GM19463 (cell line): ENCODE data around the gene C14orf119.

ENCODE experiments used
- ATAC-seq: cut with Tn5 transposase; IDR thresholded peaks from one replicate; pipeline ENCODE4 v1.9.1; 2021; ENCODE audit warnings: mild to moderate bottlenecking, moderate library complexity; ENCODE audit not compliant: unreplicated experiment

The C14orf119 gene

DNA sequence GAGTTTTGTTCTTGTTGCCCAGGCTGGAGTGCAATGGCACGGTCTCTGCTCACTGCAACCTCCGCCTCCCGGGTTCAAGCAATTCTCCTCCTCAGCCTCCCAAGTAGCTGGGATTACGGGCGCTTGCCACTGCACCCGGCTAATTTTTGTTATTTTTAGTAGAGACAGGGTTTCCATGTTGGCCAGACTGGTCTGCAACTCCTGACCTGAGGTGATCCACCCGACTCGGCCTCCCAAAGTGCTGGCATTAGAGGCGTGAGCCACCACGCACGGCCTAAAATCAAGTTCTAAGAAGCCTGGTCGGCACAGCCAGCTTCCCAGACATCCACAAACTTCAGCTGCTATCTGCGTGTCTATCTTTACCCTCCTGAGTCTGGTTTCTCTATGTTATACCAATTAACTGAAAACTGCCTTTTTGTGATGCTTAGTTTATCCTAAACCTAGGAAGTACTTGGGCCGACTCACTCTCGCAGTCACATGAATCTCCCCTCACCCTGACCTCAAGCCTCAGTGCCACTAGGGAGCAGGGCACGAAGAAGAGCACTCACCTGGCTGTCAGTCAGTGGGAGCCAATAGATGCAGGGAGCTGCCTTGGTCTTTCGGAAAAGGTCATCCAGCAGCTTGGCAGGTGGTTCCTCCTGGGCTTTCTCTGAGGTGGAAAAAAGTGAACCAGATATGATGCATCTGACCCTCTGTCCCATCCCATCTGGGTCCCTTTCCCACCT is 34.6 kb upstream of the C14orf119 start:
- no peak for ATAC-seq

DNA sequence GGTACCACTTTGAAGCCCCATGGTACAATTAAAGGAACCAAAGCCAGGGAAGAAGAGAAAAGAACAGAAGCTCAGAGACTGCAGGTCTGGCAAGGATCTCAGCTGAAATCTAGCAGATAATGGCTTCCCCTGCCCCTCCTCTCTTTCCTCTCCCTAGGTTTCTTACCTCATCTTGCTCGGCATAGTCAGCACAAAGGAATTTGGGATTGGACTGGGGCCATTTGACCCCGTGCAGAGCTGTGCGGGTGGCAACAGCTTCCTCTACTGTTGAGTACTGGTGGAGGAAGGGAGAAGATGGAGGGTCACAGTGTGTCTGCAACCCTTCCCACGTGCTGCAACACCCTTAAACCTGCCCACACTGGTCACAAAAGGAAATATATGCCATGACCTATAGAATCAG is 33.3 kb upstream of the C14orf119 start:
- no peak for ATAC-seq

DNA sequence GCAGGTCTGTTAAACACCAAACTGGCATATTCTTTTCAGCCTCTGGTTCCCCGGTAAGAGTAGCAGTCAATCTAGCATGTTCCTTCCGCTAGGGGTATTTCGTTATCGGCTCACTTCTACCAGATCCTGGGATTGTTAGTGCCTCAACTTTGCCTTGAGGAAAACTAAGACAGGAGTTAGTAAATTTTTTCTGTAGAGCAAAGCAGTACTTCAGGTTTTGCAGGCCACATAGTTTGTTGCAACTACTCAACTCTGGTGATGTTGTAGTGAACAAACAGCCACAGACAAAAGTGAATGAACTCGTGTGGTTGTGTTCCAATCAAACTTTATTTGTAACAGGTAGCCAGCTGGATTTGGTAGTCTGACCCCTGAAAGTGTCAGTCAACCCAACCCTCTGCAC is 31.7 kb upstream of the C14orf119 start:
- ATAC-seq: no peak

DNA sequence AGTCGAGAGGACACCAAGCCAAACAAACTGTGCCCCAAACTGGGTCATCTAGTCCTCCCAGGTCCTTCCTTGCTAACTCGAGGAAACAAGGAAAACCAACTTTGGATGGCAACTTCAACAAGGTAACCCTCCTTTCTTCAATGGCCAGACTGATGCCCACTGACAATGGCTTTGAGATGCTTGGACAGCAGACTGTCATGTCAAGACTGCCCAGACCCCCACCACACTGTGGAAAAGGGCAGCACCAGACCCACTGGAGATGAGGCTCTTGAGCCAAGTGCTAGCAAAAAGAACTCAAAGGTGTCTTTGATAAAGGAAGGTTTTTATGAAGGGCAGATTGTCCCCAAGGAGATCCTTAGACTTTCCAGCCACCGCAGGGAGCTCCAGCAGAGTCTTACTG is 28.9 kb upstream of the C14orf119 start:
- ATAC-seq: no peak

DNA sequence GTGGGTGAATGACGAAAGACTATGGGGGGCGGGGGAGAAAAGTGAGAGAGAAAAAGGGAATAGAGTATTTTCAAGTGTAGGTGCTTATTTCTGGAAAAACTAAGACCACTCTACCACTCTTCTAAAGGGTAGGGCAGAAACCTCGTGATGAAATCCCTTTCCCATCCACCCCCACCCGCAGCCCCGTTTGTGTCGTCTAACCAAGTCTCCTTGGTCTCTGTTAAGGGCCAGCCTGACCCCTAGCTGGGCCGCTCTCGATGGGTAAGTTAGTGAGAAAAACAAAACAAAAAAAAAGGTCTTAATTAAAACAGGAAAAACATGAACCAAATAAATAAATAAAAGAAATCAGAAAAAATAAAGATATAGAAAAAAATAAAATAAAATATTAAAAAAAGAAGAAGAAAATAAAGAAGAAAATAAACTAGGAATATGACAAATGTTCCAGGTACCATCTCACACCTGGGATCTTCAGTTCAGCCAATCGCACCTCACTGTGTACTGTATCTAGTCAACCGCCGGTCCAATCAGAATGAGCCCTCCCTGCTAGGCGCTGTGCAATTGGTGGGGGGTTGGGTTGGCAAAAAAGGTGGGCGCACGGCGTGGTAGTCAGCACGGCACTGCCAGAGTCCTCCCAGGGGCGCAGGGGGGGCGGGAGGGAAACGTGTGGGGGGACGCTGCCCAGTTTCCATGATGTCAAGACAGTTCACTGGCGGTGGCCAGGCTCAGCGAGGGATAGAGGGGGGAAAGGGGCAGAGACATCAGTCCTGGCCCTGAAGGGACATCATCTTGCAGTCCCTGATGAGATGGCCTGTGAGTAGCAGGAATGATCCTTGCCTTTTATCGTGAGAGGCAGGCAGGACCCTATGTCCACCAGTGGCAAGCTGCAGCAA is 28.2 kb upstream of the C14orf119 start:
- ATAC-seq: no peak

DNA sequence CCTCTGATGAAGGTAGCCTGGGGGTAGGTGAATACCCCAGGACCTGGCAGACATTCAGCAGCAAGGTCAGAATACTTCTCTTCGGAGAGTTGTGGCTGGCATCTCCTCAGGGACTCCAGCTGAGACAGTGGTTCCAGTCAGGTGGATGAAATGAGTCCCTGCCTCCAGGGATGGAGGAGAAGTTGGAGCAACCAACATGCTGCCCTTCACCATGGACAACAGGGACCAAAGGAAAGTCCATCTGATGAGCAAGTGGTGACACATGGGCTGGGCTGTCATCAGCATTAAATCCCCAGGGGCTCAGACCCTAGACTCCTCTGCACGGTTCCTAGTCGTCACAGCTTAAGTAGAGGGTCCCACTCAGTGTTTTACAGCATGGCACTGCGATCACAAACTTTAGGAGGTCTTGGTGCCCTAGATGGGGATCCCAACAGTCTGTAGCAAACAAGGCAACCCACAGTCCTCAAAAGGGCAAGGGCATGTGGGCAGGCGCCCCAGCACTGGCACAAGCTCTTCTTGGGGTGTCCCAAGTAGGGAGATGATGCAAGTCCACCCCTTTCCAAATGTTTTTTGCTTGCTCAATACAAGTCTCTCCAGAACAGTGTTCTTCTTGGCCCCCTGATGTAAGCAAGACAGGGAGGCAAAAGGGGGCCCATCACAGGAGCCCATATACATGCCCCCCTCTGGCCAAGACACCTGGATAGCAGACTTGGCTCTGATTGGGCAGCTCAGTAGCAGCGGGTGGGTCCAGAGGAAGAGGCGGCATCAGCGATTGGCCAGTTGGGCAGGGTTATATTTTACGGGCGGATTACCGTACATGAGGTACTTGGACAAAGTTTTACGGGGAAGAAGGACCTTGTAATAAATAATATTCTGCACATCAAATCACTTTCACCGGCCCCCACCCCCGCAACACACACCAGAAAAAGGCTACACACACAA is 27.2 kb upstream of the C14orf119 start:
- no peak for ATAC-seq

DNA sequence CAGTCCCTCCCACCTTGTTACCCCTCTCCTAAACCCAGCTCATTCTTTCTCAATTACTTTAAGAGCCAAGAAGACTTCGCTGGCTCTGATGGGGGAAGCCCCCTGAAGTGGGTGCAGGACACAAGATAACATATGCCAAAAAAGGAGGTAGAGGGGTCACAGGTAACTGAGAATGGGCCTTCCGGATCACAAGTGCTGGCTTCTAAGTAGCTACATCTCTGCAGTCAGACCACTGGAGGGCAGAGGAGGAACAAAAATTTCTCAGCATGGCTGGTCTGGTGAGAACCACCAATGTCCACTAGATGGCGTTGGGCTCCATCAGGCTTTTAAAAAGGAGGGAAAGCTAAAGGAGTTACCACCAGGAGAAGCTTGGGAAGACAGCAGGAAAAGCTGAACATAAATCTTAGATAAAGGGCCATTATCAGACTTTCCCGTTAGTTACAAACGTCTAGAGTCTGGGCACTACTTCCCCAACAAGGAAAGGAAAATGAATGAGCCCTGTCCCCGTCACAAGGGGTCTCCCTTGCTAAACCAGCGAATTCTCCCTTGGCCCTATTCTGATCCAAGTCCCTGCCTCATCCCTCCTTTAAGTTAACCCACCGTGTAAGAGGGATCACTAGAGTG is 26.4 kb upstream of the C14orf119 start:
- ATAC-seq: peak; percentile 64

DNA sequence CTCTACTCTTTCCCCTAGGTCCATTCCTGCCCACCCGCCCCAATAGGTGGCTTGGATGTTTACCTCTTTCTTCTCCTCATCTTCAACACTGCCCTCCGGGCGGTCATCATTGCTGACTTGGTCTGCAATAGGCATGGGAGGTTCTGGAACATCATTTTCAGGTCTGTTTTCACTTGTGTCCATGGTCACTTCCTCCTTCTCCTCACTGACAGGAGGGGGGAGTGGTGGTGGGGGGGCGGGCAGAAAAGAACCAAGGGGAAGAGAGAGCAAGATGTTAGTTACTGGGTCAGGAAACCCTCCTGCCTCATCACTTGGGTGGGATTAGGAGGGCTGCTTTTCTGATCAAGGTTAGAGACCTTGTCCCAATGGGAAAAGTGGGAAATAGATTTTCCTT is 25.9 kb upstream of the C14orf119 start:
- ATAC-seq: no peak

DNA sequence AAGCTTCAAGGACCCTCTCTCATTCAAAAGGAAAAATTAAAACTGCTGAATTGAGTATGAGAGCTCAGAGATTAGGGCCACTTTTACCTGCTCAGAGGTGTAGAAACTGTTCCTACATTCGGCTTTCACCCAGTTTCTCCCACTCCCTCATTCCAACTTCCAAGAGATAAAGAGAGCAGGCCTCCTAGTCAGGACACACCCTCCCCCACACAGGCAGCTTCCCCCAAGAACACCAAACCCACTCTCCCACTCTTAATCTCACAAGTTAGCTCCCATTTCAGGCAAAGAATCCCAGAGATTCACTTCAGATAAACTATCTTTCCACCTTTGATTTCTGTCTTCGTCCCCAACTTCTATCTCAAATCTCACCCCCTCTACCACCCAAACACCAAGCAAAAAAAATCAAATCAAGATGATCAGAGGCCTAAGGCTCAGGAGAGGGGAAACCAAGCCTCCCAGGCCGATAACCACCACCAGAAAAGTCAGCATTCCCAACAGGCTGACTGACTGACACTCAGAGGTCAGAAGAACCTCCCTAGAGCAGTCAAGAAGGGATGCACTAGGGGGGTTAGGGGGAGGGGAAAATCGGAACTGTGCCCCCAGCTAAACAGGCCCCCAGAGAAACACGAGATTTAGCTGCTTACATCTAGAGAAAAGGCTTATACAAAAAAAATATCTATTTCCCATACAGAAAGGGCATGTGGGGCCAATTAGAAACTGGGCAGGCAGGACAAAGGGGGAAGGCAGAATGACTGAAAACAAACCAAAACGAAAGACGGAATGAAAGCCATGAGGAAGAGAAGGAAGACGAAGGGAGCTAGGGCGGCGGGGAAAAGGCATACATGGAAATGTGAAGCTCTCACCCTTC is 24.8 kb upstream of the C14orf119 start:
- no peak for ATAC-seq

DNA sequence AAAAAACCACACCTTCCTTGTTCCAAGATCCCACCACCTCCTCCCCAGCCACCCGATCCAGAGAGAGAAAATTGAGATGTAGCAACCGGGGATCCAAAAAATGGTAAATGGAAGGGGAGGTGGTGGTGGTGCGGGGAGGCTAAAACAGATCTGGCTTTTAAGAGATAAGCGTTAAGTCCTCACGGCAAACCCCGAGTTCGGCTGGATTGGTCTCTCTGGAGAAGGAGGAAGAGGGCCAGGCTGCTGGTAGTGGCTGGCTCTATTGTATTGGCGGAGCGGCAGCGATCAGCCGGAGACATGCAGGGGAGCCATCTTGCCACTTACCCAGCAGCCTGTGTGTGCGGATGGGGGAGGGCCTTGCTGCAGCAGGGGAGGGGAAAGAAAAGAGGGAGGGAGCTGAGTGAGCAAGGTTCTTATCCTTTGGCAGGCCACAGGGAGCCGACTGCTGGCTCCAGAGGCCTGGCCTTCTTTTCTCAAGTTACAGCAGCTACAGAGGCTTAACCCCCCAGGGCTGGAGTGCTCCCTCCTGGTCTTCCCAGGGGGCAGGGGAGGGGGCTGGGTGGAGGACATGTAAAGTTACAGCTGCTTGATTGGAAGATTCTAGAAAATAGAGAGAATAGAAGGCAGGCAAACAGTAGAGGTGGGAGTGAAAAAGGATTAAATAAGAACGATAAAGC is 23.9 kb upstream of the C14orf119 start:
- peak; percentile 92 for ATAC-seq

DNA sequence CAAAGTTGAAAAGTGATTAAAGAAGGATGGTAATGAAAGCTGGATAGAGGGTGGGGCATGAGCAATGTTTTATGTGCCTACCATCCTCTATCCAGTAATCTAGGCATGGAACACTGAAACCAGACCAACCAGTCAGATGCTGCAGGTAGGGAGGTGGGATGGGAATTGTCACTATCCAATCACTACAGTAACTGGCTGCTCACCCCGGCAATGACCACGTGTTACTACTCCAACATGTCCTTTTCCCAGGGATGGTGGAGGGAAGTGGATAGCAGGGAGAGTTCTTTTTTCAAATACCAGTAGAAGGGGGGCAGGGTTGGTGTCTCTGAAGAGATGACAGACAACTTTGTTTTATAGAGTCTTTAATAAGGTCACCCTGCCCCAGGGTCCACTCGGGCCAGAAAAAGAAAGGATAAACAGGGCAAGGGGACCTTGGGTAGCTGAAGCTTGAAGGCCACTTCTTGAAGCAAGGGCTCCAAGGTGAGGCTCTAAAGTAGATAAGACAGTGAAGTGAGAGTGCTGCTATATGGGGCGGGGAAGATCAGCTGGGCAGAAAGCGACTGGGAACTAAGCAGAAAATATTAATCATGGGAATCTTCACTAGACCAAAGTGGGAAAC is 23.3 kb upstream of the C14orf119 start:
- no peak for ATAC-seq

DNA sequence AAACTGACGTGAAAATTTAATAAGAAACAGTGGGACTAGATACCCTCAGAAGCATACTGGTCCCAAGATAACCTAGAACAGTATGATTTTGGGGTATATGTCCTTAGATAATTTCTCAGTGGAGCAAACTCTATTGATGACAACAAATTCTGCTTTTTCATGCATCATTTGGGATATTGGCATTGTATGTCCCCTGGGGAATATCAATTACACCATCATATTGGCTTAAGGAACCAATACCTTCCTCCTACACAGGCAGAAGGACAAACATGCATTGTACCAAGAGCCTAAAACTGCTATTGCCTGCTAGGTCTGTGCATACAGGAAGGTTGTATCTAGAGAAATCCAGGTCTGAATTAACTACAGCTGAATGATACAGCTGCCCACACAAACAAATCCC is 20.4 kb upstream of the C14orf119 start:
- no peak for ATAC-seq

DNA sequence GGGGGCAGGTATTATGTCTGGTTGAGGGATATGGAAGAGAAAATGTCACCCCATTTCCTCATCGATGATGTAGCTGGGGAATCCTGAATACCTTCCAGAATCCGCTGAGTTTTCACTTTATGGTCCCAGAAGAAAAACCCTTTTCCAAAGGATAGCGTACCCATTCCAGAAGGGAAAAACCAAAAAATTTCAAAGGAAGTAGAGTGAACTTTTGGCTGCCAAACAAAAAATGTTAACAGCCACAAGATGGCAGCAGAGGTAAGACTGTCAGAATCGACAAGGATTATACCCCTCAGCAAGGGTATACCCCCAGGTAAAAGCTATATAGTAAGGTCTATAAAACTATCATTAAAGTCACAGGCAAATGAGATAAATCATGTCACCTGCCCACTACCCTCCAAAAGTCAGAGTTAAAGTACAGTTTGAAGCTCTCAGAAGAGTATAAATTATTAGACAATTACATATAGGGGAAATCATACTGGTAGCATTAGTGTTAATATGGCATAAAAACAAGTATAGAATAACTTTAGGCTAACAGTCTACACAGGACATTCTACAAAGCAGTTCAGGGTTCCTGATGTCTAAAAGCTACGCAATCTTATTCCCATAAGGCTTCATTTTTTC is 18.4 kb upstream of the C14orf119 start:
- ATAC-seq: no peak

DNA sequence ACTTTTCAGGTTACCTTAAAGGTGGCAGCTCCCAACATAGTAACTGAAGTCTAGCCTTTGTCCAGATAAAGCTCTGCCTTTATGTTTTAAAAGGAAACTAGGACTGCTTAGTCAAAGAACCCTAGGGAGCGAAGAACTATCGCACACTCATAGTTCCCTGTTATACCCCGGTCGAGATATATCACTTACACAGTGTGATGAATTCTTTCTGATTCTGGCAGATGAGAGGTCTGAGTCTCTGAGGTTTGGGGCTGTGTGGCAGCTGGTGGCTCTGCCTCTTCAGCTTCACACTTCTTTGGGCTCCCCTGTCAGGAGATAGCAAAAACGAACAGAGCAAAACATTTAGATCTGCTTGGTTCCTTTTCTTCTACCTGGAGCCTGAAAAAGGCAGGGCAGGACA is 17.3 kb upstream of the C14orf119 start:
- ATAC-seq: no peak

DNA sequence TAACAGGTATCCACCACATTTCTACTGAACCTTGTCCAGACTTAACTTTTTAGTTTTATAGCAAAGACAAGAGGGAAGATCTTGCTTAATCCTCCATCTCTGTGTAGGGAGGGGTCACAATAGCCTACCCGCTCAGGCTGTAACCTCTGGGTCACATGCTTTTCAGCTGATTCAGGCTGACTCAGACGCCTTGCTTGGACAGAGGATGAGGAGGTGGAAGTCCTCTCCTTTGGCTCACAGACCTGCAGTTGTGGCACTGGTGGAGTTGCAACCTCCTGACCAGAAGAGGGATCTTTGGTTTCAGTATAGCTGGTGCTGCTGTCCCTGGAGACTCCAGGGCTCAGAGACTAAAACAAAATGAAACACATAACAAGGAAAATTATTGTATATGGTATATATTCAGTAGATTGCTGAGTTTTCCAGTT is 16.6 kb upstream of the C14orf119 start:
- no peak for ATAC-seq

DNA sequence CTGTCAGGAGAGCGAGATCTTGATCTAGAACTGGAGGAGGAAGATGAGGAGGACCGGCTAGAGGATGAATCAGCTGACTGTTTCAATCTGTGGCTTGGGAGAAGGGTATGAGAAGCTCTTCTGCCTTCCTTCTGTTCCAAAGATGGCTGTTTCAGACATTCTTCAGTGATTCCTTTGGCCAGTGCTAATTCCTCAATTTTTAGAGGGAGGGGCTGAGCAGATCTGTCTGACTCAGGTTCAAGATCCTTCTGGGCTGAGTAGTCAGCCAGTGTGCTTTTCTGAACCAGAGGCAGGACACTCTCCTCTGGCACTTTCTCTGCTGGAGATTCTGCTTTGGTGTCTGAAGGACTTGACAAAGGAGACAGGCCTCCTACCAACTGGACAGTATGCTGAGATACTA is 15.6 kb upstream of the C14orf119 start:
- ATAC-seq: no peak

DNA sequence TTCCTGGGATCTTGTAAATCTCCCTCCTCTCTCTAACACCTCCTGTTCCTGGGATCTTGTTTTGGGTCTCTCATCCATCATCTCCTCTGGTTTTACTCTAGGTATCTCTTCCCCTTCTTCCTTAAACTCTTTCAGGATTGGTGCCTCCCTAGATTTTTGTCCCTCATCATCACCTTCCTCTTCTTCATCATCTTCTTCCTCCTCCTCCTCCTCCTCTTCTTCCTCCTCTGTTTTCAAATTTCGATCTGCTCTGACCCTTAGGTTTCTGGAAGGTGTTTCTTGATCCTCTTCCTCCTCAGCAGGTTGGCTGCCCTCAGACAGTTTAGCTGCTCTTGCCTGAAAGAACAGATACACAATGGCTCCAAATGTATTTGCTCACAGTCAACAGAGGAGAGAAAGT is 14.8 kb upstream of the C14orf119 start:
- ATAC-seq: no peak

DNA sequence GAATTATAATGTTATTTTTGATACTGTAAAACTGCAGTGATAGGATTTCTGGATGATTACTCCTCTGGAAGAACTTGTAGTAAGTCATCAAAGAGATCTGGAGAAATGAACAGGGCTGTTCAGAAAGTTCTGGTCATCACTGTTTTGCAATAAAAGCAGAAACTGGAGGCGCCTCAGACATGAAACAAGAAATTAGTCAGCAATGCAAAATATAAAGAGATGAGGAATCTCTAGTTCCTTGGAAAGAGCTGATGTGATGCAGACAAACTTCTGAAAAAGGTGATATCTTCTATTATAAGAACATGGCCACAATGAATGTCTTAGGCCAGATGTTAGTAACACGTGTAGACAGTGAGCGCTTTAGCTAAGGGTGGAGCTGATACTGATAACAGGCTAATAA is 9.8 kb upstream of the C14orf119 start:
- ATAC-seq: no peak
